B cell (primary cell): ENCODE measurements around the gene RGS6.

ENCODE experiments used
- EZH2 ChIP-seq: IDR thresholded peaks from 2 replicates; pipeline ENCODE4 v1.6.1; 2012; ENCODE audit warnings: borderline replicate concordance, low read depth, mild to moderate bottlenecking, moderate library complexity, low read length; ENCODE audit not compliant: insufficient read depth, poor library complexity, severe bottlenecking
- TF ChIP-seq, protein P1 (sequence below): fragments of 200-600 bp; IDR thresholded peaks from one replicate; pipeline ENCODE4 v1.8.0; 2022; ENCODE audit warnings: antibody characterized with exemption, mild to moderate bottlenecking

DNA sequence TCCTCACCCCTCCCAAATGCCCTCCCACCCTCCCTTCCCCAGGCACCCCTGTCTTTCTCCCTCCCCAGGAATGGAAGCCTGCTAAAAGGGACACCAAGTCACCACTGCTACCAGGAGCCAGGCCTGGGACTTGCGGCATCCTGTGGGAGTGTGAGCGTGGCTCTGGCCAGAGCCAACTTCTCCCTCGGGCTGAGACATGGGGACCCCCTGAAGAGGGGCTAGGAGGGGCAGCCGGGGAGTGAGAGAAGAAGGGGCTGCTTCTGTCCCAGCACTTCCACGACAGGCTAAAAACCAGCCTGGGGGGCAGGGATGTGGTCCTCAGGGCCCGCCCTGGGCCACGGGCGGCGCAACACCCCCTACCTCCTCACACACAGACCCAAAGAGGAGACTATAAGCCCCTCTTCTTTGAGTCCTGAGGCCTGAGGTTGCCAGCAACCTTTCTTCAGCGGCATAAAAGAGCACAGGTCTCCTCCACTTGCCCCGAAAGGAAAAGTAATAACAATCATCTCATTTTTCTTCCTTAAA is 682.7 kb downstream of the RGS6 start:
- TF ChIP-seq, protein P1, sequence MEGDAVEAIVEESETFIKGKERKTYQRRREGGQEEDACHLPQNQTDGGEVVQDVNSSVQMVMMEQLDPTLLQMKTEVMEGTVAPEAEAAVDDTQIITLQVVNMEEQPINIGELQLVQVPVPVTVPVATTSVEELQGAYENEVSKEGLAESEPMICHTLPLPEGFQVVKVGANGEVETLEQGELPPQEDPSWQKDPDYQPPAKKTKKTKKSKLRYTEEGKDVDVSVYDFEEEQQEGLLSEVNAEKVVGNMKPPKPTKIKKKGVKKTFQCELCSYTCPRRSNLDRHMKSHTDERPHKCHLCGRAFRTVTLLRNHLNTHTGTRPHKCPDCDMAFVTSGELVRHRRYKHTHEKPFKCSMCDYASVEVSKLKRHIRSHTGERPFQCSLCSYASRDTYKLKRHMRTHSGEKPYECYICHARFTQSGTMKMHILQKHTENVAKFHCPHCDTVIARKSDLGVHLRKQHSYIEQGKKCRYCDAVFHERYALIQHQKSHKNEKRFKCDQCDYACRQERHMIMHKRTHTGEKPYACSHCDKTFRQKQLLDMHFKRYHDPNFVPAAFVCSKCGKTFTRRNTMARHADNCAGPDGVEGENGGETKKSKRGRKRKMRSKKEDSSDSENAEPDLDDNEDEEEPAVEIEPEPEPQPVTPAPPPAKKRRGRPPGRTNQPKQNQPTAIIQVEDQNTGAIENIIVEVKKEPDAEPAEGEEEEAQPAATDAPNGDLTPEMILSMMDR: no peak
- TF ChIP-seq EZH2: no peak
